K562 (cell line): Measurements from ENCODE around the gene TBCEL. TPM values are rescaled to one million over a fixed set of nuclear protein-coding genes. Genes with fewer than 3 reads are reported as not detected.

Source experiments
- CEBPB ChIP-seq: fragments of 450-650 bp; IDR thresholded peaks from 2 replicates; pipeline ENCODE4 v1.6.1; 2016; ENCODE audit warnings: missing genetic modification characterization, missing compliant biosample characterization
- CUX1 ChIP-seq: fragments of 200-800 bp; sonication (Bioruptor generic); IDR thresholded peaks from 2 replicates; pipeline ENCODE4 v1.6.1; 2016; ENCODE audit warnings: missing genetic modification characterization, missing compliant biosample characterization
- EWSR1 ChIP-seq: fragments of 450-650 bp; IDR thresholded peaks from 2 replicates; pipeline ENCODE4 v1.6.1; 2018; ENCODE audit warnings: borderline replicate concordance, mild to moderate bottlenecking, low read depth, moderate library complexity; ENCODE audit not compliant: partially characterized antibody
- MCM3 ChIP-seq: fragments of 450-650 bp; IDR thresholded peaks from 2 replicates; pipeline ENCODE4 v1.6.1; 2016
- MEF2D ChIP-seq: conservative IDR thresholded peaks from 2 replicates; pipeline ENCODE4 v1.6.1; 2016; ENCODE audit warnings: low read depth, missing genetic modification characterization, missing compliant biosample characterization
- MIER1 ChIP-seq: fragments of 450-650 bp; IDR thresholded peaks from 2 replicates; pipeline ENCODE4 v1.6.1; 2016; ENCODE audit warnings: antibody characterized with exemption, mild to moderate bottlenecking, low read depth
- NR2C2 ChIP-seq, 2 experiments: fragments of 200-800 bp in 1 of 2; sonication (Bioruptor generic) in 1 of 2; sonication (generic) in 1 of 2; formaldehyde crosslinking in 1 of 2; IDR thresholded peaks; 2 replicates each; pipeline versions ENCODE4 v1.6.1 to v1.8.0; 2016 to 2022; ENCODE audit warnings: mild to moderate bottlenecking in 1 of 2, missing compliant biosample characterization in 1 of 2, missing genetic modification characterization in 1 of 2, missing genetic modification reagents in 1 of 2
- RBM14 ChIP-seq: fragments of 200-400 bp; formaldehyde crosslinking; IDR thresholded peaks from 2 replicates; pipeline ENCODE4 v1.6.1; 2018; ENCODE audit warnings: low read depth, mild to moderate bottlenecking, low read length, moderate library complexity, borderline replicate concordance; ENCODE audit not compliant: insufficient read depth
- RFX5 ChIP-seq: IDR thresholded peaks from 2 replicates; pipeline ENCODE4 v1.6.1; 2011; ENCODE audit warnings: low read depth, mild to moderate bottlenecking, improper control_type of control experiment, low read length
- SMARCE1 ChIP-seq: fragments of 450-650 bp; IDR thresholded peaks from 2 replicates; pipeline ENCODE4 v1.7.1; 2016; ENCODE audit warnings: mild to moderate bottlenecking
- SNIP1 ChIP-seq: fragments of 450-650 bp; IDR thresholded peaks from 2 replicates; pipeline ENCODE4 v1.7.1; 2017; ENCODE audit warnings: low read depth, mild to moderate bottlenecking
- TAF1 ChIP-seq: IDR thresholded peaks from 2 replicates; pipeline ENCODE4 v1.6.1; 2011; ENCODE audit warnings: mild to moderate bottlenecking, low read length, moderate library complexity; ENCODE audit not compliant: insufficient read depth, control insufficient read depth, severe bottlenecking; ENCODE audit errors: extremely low read depth
- TCF7L2 ChIP-seq: fragments of 150-350 bp; IDR thresholded peaks from 2 replicates; pipeline ENCODE4 v1.6.1; 2016; ENCODE audit warnings: low read depth, mild to moderate bottlenecking, low read length, moderate library complexity
- TOE1 ChIP-seq, 2 experiments: fragments of 450-650 bp in 1 of 2; sonication (generic) in 1 of 2; formaldehyde crosslinking in 1 of 2; IDR thresholded peaks; 2 replicates each; pipeline versions ENCODE4 v1.7.1 to v1.8.0; 2016 to 2022; ENCODE audit warnings: borderline replicate concordance in 2 of 2, mild to moderate bottlenecking in 2 of 2, antibody characterized with exemption in 1 of 2, inconsistent platforms in 1 of 2, low read depth in 1 of 2, missing genetic modification reagents in 1 of 2, moderate library complexity in 1 of 2
- TRIM24 ChIP-seq, 2 experiments: fragments of 450-650 bp; IDR thresholded peaks; 2 replicates each; pipeline ENCODE4 v1.6.1; 2016
- ZNF224 ChIP-seq: sonication (generic); formaldehyde crosslinking; IDR thresholded peaks from 2 replicates; pipeline ENCODE4 v1.8.0; 2022; ENCODE audit warnings: mild to moderate bottlenecking, missing genetic modification reagents
- ZNF780A ChIP-seq: fragments of 250-450 bp; sonication (Bioruptor Pico); IDR thresholded peaks from 2 replicates; pipeline ENCODE4 v1.5.0; 2021; ENCODE audit warnings: mild to moderate bottlenecking
- polyA plus RNA-seq, 8 experiments: library from polyadenylated mRNA; depleted of rRNA in 4 of 8; stranded (reverse) in 5 of 8; unstranded in 3 of 8; fragments of >200 nt; fragmentation: Nextera tagmentation in 2 of 8; fragmentation: Illumina TruSeq in 1 of 8; extraction: Ambion mirVana in 2 of 8; extraction: Trizol in 1 of 8; gene quantifications; 2 replicates each; pipeline versions ENCODE4 v1.2.1 to v1.2.3, GENCODE V29; 2011 to 2014; ENCODE audit warnings: inconsistent platforms in 1 of 8, missing spikeins in 1 of 8
- total RNA-seq, 7 experiments: library from RNA; depleted of rRNA in 6 of 7; stranded (reverse); fragments of >200 nt in 6 of 7; fragmentation: Illumina TruSeq in 2 of 7; extraction: Trizol in 2 of 7; gene quantifications; 2 replicates each; pipeline versions ENCODE4 v1.2.1 to v1.2.3, GENCODE V29; 2011 to 2021; ENCODE audit warnings: low replicate concordance in 1 of 7
- TF ChIP-seq, protein P1 (sequence below): fragments of 450-650 bp; IDR thresholded peaks from one replicate; pipeline ENCODE4 v1.6.1; 2018; ENCODE audit warnings: mild to moderate bottlenecking, moderate library complexity; ENCODE audit not compliant: partially characterized antibody
- TF ChIP-seq, protein P2 (sequence below): IDR thresholded peaks from 3 replicates; pipeline ENCODE4 v1.6.1; 2011; ENCODE audit warnings: borderline replicate concordance, mild to moderate bottlenecking; ENCODE audit not compliant: insufficient read length, insufficient read depth

The TBCEL gene
- total and polyA plus RNA-seq, 9 of the 15 experiments (the other 6 are each of a cell fraction or from before 2014, with no cell fraction given): 0.39 to 2.3 (median 1.4) TPM

DNA sequence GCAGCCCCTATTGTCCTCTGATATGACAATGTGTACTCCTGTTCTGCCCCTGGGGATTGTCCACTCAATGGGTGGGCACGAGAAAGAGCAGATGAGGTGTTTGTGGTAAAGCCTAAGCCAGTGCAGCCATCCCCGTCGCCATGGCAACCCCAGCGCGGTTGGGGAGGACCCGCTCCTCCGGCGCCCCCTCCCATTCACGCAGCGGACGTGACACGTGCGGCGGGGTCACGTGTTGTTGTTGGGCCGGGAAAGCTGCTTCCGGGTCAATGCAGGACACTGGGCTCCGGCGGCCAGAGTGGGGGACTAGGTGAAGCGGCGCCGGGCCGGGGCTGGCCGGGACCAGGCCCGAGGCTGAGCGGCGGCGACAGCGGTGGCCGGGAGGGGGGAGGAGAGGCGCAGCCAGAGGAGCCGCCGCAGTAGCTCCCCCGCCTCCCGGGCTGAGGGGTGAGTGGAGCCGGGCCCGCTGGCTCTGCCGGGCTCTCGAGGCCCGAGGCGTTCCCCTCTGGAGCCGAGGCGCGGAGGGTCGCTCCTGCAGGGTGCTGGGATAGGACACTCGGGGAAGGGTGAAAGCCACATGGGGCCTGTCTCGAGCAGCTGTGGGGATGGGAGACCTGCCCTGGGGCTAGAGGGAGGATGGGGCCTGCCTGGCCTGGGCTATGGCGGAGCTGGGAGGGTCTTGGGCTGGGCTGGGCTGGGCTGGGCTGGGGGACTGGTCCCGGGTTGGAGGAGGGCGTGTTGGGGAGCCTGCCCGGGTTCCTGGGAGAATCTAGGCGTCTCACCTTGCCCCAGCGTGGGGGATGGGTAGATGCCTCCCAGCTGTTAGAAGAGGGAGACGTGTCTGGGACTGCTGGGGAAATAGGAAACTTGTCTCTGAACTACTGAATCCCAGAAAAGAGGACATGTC lies at the start of gene TBCEL (continued):
- TF ChIP-seq CUX1 (CRISPR knock-in tag) (no peak), TCF7L2 (no peak), NR2C2 (CRISPR knock-in tag; IDR thresholded peaks at IDR 0.05) (peak; percentile 96), NR2C2 (tag; IDR thresholded peaks at IDR 0.05) (peak; percentile 98), TOE1 (IDR thresholded peaks at IDR 0.05; ENCODE audit: borderline replicate concordance) (peak; percentile 93), TOE1 (CRISPR knock-in tag; IDR thresholded peaks at IDR 0.05; ENCODE audit: borderline replicate concordance, low read depth) (no peak), TRIM24 (IDR thresholded peaks at IDR 0.05) (no peak), ZNF224 (CRISPR knock-in tag) (no peak), MCM3 (no peak), RBM14 (no peak), CEBPB (tag) (no peak), TAF1 (no peak), SNIP1 (no peak), ZNF780A (no peak), RFX5 (no peak), SMARCE1 (no peak), MEF2D (tag) (no peak), MIER1 (no peak), EWSR1 (no peak)
- TF ChIP-seq, protein P1, sequence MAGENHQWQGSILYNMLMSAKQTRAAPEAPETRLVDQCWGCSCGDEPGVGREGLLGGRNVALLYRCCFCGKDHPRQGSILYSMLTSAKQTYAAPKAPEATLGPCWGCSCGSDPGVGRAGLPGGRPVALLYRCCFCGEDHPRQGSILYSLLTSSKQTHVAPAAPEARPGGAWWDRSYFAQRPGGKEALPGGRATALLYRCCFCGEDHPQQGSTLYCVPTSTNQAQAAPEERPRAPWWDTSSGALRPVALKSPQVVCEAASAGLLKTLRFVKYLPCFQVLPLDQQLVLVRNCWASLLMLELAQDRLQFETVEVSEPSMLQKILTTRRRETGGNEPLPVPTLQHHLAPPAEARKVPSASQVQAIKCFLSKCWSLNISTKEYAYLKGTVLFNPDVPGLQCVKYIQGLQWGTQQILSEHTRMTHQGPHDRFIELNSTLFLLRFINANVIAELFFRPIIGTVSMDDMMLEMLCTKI: no peak
- TF ChIP-seq, protein P2, sequence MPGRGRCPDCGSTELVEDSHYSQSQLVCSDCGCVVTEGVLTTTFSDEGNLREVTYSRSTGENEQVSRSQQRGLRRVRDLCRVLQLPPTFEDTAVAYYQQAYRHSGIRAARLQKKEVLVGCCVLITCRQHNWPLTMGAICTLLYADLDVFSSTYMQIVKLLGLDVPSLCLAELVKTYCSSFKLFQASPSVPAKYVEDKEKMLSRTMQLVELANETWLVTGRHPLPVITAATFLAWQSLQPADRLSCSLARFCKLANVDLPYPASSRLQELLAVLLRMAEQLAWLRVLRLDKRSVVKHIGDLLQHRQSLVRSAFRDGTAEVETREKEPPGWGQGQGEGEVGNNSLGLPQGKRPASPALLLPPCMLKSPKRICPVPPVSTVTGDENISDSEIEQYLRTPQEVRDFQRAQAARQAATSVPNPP: no peak
